Measurements from ENCODE around the gene TP53INP2.

Gene TP53INP2

DNA sequence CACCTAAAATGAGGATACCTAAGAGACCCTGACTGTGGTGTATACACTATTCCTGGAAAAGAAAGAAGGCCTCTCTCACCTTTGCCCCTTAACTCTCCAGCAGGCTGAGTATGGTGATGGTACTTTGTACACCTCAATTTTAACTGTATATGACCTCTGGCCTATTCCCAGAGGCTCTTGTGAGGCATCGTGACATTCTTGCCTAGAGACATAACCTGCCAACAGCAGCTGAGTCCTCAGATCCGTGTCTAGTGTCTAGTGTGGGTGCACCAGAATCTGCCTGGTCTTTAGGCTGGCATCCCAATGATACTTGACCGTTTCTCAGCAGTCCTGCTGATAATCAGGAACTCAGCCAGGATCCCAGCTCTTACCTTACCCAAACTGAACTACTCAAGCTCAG is 20.0 kb downstream of the TP53INP2 start:
- H2AK5ac ChIP-seq (ENCODE audit: low read depth, low read length) = no peak overlapping the region
- no peak overlapping the region for H2BK12ac ChIP-seq (ENCODE audit: low read length)
- H3K4ac ChIP-seq (ENCODE audit: low read length) = no peak overlapping the region
- H3K36me3 ChIP-seq (replicated peaks in 1 of 2; ENCODE audit: control insufficient read depth in 2 of 2, insufficient read depth in 2 of 2, low read length in 2 of 2) = peaks cover 25 to 84% of the 10 kb centered on the region in 2 donors
- H3K14ac ChIP-seq (ENCODE audit: low read length) = no peak overlapping the region
- no peaks in the 10 kb centered on the region for H3K79me1 ChIP-seq (ENCODE audit: low read depth, low read length)
- H3K27me3 ChIP-seq (ENCODE audit: control insufficient read depth in 3 of 3, insufficient read depth in 3 of 3, low read depth in 1 of 3, low read length in 3 of 3) = no peaks in the 10 kb centered on the region
- no peaks in the 10 kb centered on the region for H3K9me3 ChIP-seq (replicated peaks in 1 of 2; ENCODE audit: control insufficient read depth in 2 of 2, insufficient read depth in 1 of 2, low read depth in 1 of 2, low read length in 2 of 2)
- no peak overlapping the region for H2BK120ac ChIP-seq (ENCODE audit: low read depth, low read length)
- no peak overlapping the region for H3K4me3 ChIP-seq (ENCODE audit: low read length in 2 of 2)
- no peak overlapping the region for H3K18ac ChIP-seq (ENCODE audit: low read length)
- no CpG with 5 or more reads among the region's 3 CpGs for WGBS, 2 donors (ENCODE audit: extremely low coverage in 2 of 2, insufficient read length in 2 of 2, insufficient replicate concordance in 1 of 2)
- no peak overlapping the region for H3K9ac ChIP-seq (ENCODE audit: low read depth, low read length, poor library complexity)
- no peak overlapping the region for H4K8ac ChIP-seq (ENCODE audit: low read depth, low read length)
- no peak overlapping the region for H3K23ac ChIP-seq (ENCODE audit: low read depth, low read length, poor library complexity)
- no peak overlapping the region for H2BK5ac ChIP-seq (ENCODE audit: low read length)
- no peak overlapping the region for H4K91ac ChIP-seq (ENCODE audit: low read depth, low read length, poor library complexity)
- H3K4me2 ChIP-seq (ENCODE audit: insufficient read depth, low read length, poor library complexity, severe bottlenecking) = no peak overlapping the region
- H3K4me1 ChIP-seq (ENCODE audit: control insufficient read depth in 2 of 2, insufficient read depth in 1 of 2, low read depth in 1 of 2, low read length in 2 of 2) = no peaks in the 10 kb centered on the region
- H3K27ac ChIP-seq (replicated peaks; ENCODE audit: low read length) = no peak overlapping the region
- no peak overlapping the region for H2BK15ac ChIP-seq (ENCODE audit: low read length)
- no peak overlapping the region for H2AFZ ChIP-seq (ENCODE audit: low read length)
- DNase-seq (ENCODE audit: low spot score) = no peak

DNA sequence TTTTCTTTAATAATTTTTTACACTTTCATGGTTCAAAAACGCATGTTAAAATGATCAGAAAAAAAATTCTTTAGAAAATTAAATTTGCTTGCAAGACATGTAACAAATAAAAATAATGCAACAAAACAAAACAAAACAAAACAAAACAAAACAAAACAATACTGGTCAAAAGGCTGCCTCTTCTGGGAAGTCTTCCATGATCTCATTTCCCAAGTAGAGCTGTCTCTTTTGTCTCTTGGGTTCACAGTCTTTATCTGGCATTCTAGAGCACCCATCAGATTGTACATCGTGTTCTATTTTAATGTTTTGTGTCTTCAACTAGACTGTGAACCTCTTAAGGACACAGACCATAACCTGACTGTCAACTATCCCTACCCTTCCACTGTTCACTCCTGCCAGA is 25.3 kb downstream of the TP53INP2 start:
- no peak overlapping the region for H3K18ac ChIP-seq (ENCODE audit: low read length)
- no peaks in the 10 kb centered on the region for H3K4me1 ChIP-seq (ENCODE audit: control insufficient read depth in 2 of 2, insufficient read depth in 1 of 2, low read depth in 1 of 2, low read length in 2 of 2)
- DNase-seq (ENCODE audit: low spot score) = no peak
- H3K36me3 ChIP-seq (replicated peaks in 1 of 2; ENCODE audit: control insufficient read depth in 2 of 2, insufficient read depth in 2 of 2, low read length in 2 of 2) = peaks cover 16 to 88% of the 10 kb centered on the region in 2 donors
- H2AFZ ChIP-seq (ENCODE audit: low read length) = no peak overlapping the region
- no peaks in the 10 kb centered on the region for H3K9me3 ChIP-seq (replicated peaks in 1 of 2; ENCODE audit: control insufficient read depth in 2 of 2, insufficient read depth in 1 of 2, low read depth in 1 of 2, low read length in 2 of 2)
- H2BK12ac ChIP-seq (ENCODE audit: low read length) = no peak overlapping the region
- no CpG with 5 or more reads among the region's 2 CpGs for WGBS, 2 donors (ENCODE audit: extremely low coverage in 2 of 2, insufficient read length in 2 of 2, insufficient replicate concordance in 1 of 2)
- no peak overlapping the region for H2BK5ac ChIP-seq (ENCODE audit: low read length)
- H4K91ac ChIP-seq (ENCODE audit: low read depth, low read length, poor library complexity) = no peak overlapping the region
- no peak overlapping the region for H3K9ac ChIP-seq (ENCODE audit: low read depth, low read length, poor library complexity)
- H3K4me3 ChIP-seq (ENCODE audit: low read length in 2 of 2) = no peak overlapping the region
- H2BK15ac ChIP-seq (ENCODE audit: low read length) = no peak overlapping the region
- no peak overlapping the region for H2BK120ac ChIP-seq (ENCODE audit: low read depth, low read length)
- H3K14ac ChIP-seq (ENCODE audit: low read length) = no peak overlapping the region
- H4K8ac ChIP-seq (ENCODE audit: low read depth, low read length) = no peak overlapping the region
- H3K23ac ChIP-seq (ENCODE audit: low read depth, low read length, poor library complexity) = no peak overlapping the region
- no peaks in the 10 kb centered on the region for H3K79me1 ChIP-seq (ENCODE audit: low read depth, low read length)
- H3K4me2 ChIP-seq (ENCODE audit: insufficient read depth, low read length, poor library complexity, severe bottlenecking) = no peak overlapping the region
- H3K4ac ChIP-seq (ENCODE audit: low read length) = no peak overlapping the region
- H2AK5ac ChIP-seq (ENCODE audit: low read depth, low read length) = no peak overlapping the region
- no peaks in the 10 kb centered on the region for H3K27me3 ChIP-seq (ENCODE audit: control insufficient read depth in 3 of 3, insufficient read depth in 3 of 3, low read depth in 1 of 3, low read length in 3 of 3)
- no peak overlapping the region for H3K27ac ChIP-seq (replicated peaks; ENCODE audit: low read length)

DNA sequence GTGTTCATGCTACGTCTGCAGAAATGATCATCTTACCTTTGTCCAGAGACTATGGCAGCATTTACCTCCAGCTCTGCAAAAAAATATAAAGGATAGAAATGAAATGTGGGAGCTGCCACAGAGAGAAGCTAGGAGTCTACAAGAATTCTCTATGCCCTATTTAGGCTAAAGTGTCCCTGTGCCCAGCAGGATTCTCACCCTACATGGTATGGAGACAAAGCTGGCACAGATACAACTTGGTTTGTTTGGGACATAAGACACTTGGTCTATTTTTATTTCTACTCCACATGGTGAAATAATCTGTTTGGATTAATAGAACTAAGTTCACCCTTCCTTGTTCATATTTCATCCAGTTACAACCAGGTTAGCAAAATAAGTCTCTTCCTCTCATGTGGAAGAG is 28.4 kb downstream of the TP53INP2 start:
- Histone ChIP-seq H3K9me3 (replicated peaks in 1 of 2; ENCODE audit: control insufficient read depth in 2 of 2, insufficient read depth in 1 of 2, low read depth in 1 of 2, low read length in 2 of 2) (no peaks in the 10 kb centered on the region), H3K27ac (replicated peaks; ENCODE audit: low read length) (no peak overlapping the region), H4K8ac (ENCODE audit: low read depth, low read length) (no peak overlapping the region), H3K18ac (ENCODE audit: low read length) (no peak overlapping the region), H3K9ac (ENCODE audit: low read depth, low read length, poor library complexity) (no peak overlapping the region), H3K79me1 (ENCODE audit: low read depth, low read length) (no peaks in the 10 kb centered on the region), H3K4me1 (ENCODE audit: control insufficient read depth in 2 of 2, insufficient read depth in 1 of 2, low read depth in 1 of 2, low read length in 2 of 2) (no peaks in the 10 kb centered on the region), H2AFZ (ENCODE audit: low read length) (no peak overlapping the region), H2AK5ac (ENCODE audit: low read depth, low read length) (no peak overlapping the region), H3K14ac (ENCODE audit: low read length) (no peak overlapping the region), H3K36me3 (replicated peaks in 1 of 2; ENCODE audit: control insufficient read depth in 2 of 2, insufficient read depth in 2 of 2, low read length in 2 of 2) (peaks cover 7 to 88% of the 10 kb centered on the region in 2 donors), H2BK120ac (ENCODE audit: low read depth, low read length) (no peak overlapping the region), H2BK15ac (ENCODE audit: low read length) (no peak overlapping the region), H2BK12ac (ENCODE audit: low read length) (no peak overlapping the region), H3K4me2 (ENCODE audit: insufficient read depth, low read length, poor library complexity, severe bottlenecking) (no peak overlapping the region), H3K4me3 (ENCODE audit: low read length in 2 of 2) (no peak overlapping the region), H2BK5ac (ENCODE audit: low read length) (no peak overlapping the region), H3K27me3 (ENCODE audit: control insufficient read depth in 3 of 3, insufficient read depth in 3 of 3, low read depth in 1 of 3, low read length in 3 of 3) (no peaks in the 10 kb centered on the region), H3K4ac (ENCODE audit: low read length) (no peak overlapping the region), H3K23ac (ENCODE audit: low read depth, low read length, poor library complexity) (no peak overlapping the region), H4K91ac (ENCODE audit: low read depth, low read length, poor library complexity) (no peak overlapping the region)
- no peak for DNase-seq (ENCODE audit: low spot score)
- no CpG with 5 or more reads among the region's 1 CpG for WGBS, 2 donors (ENCODE audit: extremely low coverage in 2 of 2, insufficient read length in 2 of 2, insufficient replicate concordance in 1 of 2)

DNA sequence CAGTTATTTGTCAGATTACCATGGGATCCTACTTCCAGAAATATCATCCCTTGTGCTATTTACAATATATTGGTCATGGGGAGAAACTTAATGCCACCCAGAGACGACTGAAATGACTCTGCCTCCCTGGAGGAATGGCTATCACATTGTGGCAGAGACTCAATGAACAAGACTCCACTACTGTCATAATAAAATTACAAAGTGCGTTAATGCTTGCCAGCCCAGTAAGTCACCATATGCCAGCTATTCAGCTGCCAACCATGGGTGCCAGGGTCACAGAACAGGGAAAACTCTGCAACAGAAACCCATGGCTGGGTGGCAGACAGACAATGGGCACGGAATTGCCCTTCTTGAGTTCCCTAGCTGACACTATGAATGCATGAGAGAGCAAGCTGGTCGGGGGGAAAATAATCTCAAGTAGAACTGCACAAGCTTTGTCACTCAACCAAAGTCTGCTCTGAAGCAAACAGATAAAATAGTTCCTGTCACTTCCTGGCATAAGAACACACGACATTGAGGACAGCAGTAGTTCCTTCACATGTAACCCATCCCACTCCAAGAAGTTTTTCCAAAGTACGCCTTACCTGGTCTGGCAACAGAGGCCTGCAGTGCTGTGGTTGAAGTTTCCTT is 32.1 kb downstream of the TP53INP2 start:
- H3K4me2 ChIP-seq (ENCODE audit: insufficient read depth, low read length, poor library complexity, severe bottlenecking) = no peak overlapping the region
- DNase-seq (ENCODE audit: low spot score) = no peak
- H3K18ac ChIP-seq (ENCODE audit: low read length) = no peak overlapping the region
- H3K9ac ChIP-seq (ENCODE audit: low read depth, low read length, poor library complexity) = no peak overlapping the region
- H3K36me3 ChIP-seq (replicated peaks in 1 of 2; ENCODE audit: control insufficient read depth in 2 of 2, insufficient read depth in 2 of 2, low read length in 2 of 2) = peaks cover 16 to 89% of the 10 kb centered on the region in 2 donors
- H3K23ac ChIP-seq (ENCODE audit: low read depth, low read length, poor library complexity) = no peak overlapping the region
- H3K4me3 ChIP-seq (ENCODE audit: low read length in 2 of 2) = no peak overlapping the region
- no peak overlapping the region for H2BK120ac ChIP-seq (ENCODE audit: low read depth, low read length)
- H2BK5ac ChIP-seq (ENCODE audit: low read length) = no peak overlapping the region
- no peak overlapping the region for H2AK5ac ChIP-seq (ENCODE audit: low read depth, low read length)
- no peak overlapping the region for H2BK12ac ChIP-seq (ENCODE audit: low read length)
- no CpG with 5 or more reads among the region's 6 CpGs for WGBS, 2 donors (ENCODE audit: extremely low coverage in 2 of 2, insufficient read length in 2 of 2, insufficient replicate concordance in 1 of 2)
- no peak overlapping the region for H3K4ac ChIP-seq (ENCODE audit: low read length)
- H4K8ac ChIP-seq (ENCODE audit: low read depth, low read length) = no peak overlapping the region
- no peaks in the 10 kb centered on the region for H3K79me1 ChIP-seq (ENCODE audit: low read depth, low read length)
- H4K91ac ChIP-seq (ENCODE audit: low read depth, low read length, poor library complexity) = no peak overlapping the region
- H2AFZ ChIP-seq (ENCODE audit: low read length) = no peak overlapping the region
- H3K9me3 ChIP-seq (replicated peaks in 1 of 2; ENCODE audit: control insufficient read depth in 2 of 2, insufficient read depth in 1 of 2, low read depth in 1 of 2, low read length in 2 of 2) = no peaks in the 10 kb centered on the region
- no peaks in the 10 kb centered on the region for H3K27me3 ChIP-seq (ENCODE audit: control insufficient read depth in 3 of 3, insufficient read depth in 3 of 3, low read depth in 1 of 3, low read length in 3 of 3)
- H2BK15ac ChIP-seq (ENCODE audit: low read length) = no peak overlapping the region
- no peak overlapping the region for H3K27ac ChIP-seq (replicated peaks; ENCODE audit: low read length)
- no peak overlapping the region for H3K14ac ChIP-seq (ENCODE audit: low read length)
- H3K4me1 ChIP-seq (ENCODE audit: control insufficient read depth in 2 of 2, insufficient read depth in 1 of 2, low read depth in 1 of 2, low read length in 2 of 2) = no peaks in the 10 kb centered on the region

All from neuronal stem cell (in vitro differentiated cells).